K562 (cell line): ENCODE data around the gene LIMCH1. TPM values are rescaled to one million over a fixed set of nuclear protein-coding genes. Genes with fewer than 3 reads are reported as not detected.

Source experiments
- ATAC-seq: fragments of 200-7000 bp; cut with Tn5 transposase; 3 replicates; pipeline ENCODE4 v1.9.1; 2020; ENCODE audit warnings: moderate library complexity
- BruUV-seq: library from RNA; stranded (reverse); fragments of 400-500 nt; replicated peaks from 2 replicates; lab custom pipeline; 2021; lab: Mats Ljungman, UMichigan
- CTCF ChIA-PET: fragments of 300-600 bp; formaldehyde crosslinking; extraction: SDS; loops from one replicate; lab custom pipeline; 2021; ENCODE audit warnings: low intra/inter-chr PET ratio; lab: Yijun Ruan, JAX
- POLR2A ChIA-PET: fragments of 300-600, 350-650 bp; sonication (Branson Sonifier 250); formaldehyde crosslinking; extraction: SDS; loops from one replicate; lab custom pipeline; 2021; ENCODE audit warnings: antibody characterized with exemption, inconsistent platforms; lab: Yijun Ruan, JAX
- DNase-seq, 4 experiments: peaks; one replicate each; pipeline versions ENCODE4 v3.0.0 to v3.0.0-alpha.2; 2011 to 2018; ENCODE audit warnings: low spot score in 3 of 4, mixed read lengths in 3 of 4; ENCODE audit errors: extremely low read depth in 1 of 4
- FAIRE-seq: peaks from 2 replicates; lab custom pipeline; 2011; peaks lifted over from hg19 to GRCh38; lab: Jason Lieb, UNC
- H2AFZ ChIP-seq: 2 replicates; pipeline ENCODE4 v1.6.0; 2011; ENCODE audit warnings: low read depth, low read length, control low read depth, inconsistent platforms
- H3K27ac ChIP-seq: fragments of 200-600 bp; 3 replicates; pipeline ENCODE4 v1.8.0; 2011; ENCODE audit warnings: low read depth, mild to moderate bottlenecking, control low read depth, inconsistent platforms, low read length, moderate library complexity, mixed read lengths; ENCODE audit errors: extremely low read depth
- H3K27me3 ChIP-seq, 2 experiments: fragments of 300-600 bp in 1 of 2; 2 replicates in 1 of 2; 3 replicates in 1 of 2; pipeline versions ENCODE4 v1.6.0 to v1.8.0; 2011; ENCODE audit warnings: inconsistent platforms in 2 of 2, low read length in 2 of 2, mild to moderate bottlenecking in 1 of 2, mixed read lengths in 1 of 2, moderate library complexity in 1 of 2; ENCODE audit not compliant: control insufficient read depth in 2 of 2, insufficient read depth in 2 of 2
- H3K36me3 ChIP-seq: fragments of 300-600 bp; 3 replicates; pipeline ENCODE4 v1.8.0; 2011; ENCODE audit warnings: mild to moderate bottlenecking, low read length, inconsistent platforms; ENCODE audit not compliant: control insufficient read depth, insufficient read depth
- H3K4me1 ChIP-seq, 2 experiments: fragments of 200-600 bp in 1 of 2; replicated peaks in 1 of 2; 2 replicates in 1 of 2; 3 replicates in 1 of 2; pipeline versions ENCODE4 v1.5.1 to v1.8.0; 2011; ENCODE audit warnings: inconsistent platforms in 2 of 2, low read length in 2 of 2, mild to moderate bottlenecking in 1 of 2, mixed read lengths in 1 of 2, moderate library complexity in 1 of 2; ENCODE audit not compliant: control insufficient read depth in 2 of 2, insufficient read depth in 2 of 2
- H3K4me2 ChIP-seq: 2 replicates; pipeline ENCODE4 v1.6.1; 2011; ENCODE audit warnings: low read length, control low read depth, inconsistent platforms, mixed read lengths; ENCODE audit not compliant: insufficient read depth
- H3K4me3 ChIP-seq: fragments of 200-600 bp; sonication (generic), shearing (Covaris generic); 2 replicates; pipeline ENCODE4 v1.5.1; 2016; ENCODE audit warnings: control low read depth, inconsistent platforms
- H3K79me2 ChIP-seq: fragments of 200-600 bp; 3 replicates; pipeline ENCODE4 v1.8.0; 2011; ENCODE audit warnings: low read length, inconsistent platforms; ENCODE audit not compliant: control insufficient read depth, insufficient read depth
- H3K9ac ChIP-seq, 2 experiments: 2 replicates each; pipeline versions ENCODE4 v1.6.0 to v1.6.1; 2011; ENCODE audit warnings: low read depth in 2 of 2, low read length in 2 of 2, control low read depth in 1 of 2, inconsistent platforms in 1 of 2, mild to moderate bottlenecking in 1 of 2, mixed read lengths in 1 of 2; ENCODE audit not compliant: insufficient read depth in 1 of 2
- H3K9me1 ChIP-seq: one replicate; pipeline ENCODE4 v1.6.0; 2011; ENCODE audit warnings: inconsistent platforms, mild to moderate bottlenecking, low read length, moderate library complexity; ENCODE audit not compliant: control insufficient read depth, insufficient read depth
- H3K9me3 ChIP-seq: replicated peaks from 2 replicates; pipeline ENCODE4 v1.5.1; 2011; ENCODE audit warnings: low read depth, low read length, inconsistent platforms; ENCODE audit not compliant: control insufficient read depth, insufficient read depth
- H4K20me1 ChIP-seq: replicated peaks from 2 replicates; pipeline ENCODE4 v1.6.1; 2011; ENCODE audit warnings: low read length, inconsistent platforms, mixed read lengths; ENCODE audit not compliant: control insufficient read depth, insufficient read depth
- ASH1L ChIP-seq: fragments of 450-650 bp; IDR thresholded peaks from 2 replicates; pipeline ENCODE4 v1.6.1; 2018; ENCODE audit warnings: borderline replicate concordance, mild to moderate bottlenecking, low read depth; ENCODE audit not compliant: partially characterized antibody
- E2F3 ChIP-seq: fragments of 250-450 bp; sonication (Bioruptor Pico); IDR thresholded peaks from 2 replicates; pipeline ENCODE4 v1.4.0; 2020; ENCODE audit warnings: mild to moderate bottlenecking
- MEF2D ChIP-seq: conservative IDR thresholded peaks from 2 replicates; pipeline ENCODE4 v1.6.1; 2016; ENCODE audit warnings: low read depth, missing genetic modification characterization, missing compliant biosample characterization
- RB1 ChIP-seq: fragments of 450-650 bp; IDR thresholded peaks from 2 replicates; pipeline ENCODE4 v1.6.1; 2017; ENCODE audit warnings: low read depth, mild to moderate bottlenecking
- SMAD4 ChIP-seq: fragments of 250-450 bp; sonication (Bioruptor Pico); conservative IDR thresholded peaks from 2 replicates; pipeline ENCODE4 v1.8.0; 2021; ENCODE audit warnings: inconsistent platforms, mild to moderate bottlenecking, moderate library complexity
- ZNF699 ChIP-seq: fragments of 250-450 bp; sonication (Bioruptor Pico); IDR thresholded peaks from 2 replicates; pipeline ENCODE4 v1.8.0; 2021; ENCODE audit warnings: mild to moderate bottlenecking, moderate library complexity; ENCODE audit not compliant: insufficient replicate concordance
- WGBS: fragments of 100-300 bp; shearing (Covaris generic); methylation state at CpG from one replicate; pipeline ENCODE4 v1.1.6; 2016; ENCODE audit warnings: low coverage, mixed read lengths; ENCODE audit not compliant: insufficient coverage; ENCODE audit errors: missing lambda C conversion rate; 5-methylcytosine and 5-hydroxymethylcytosine counted together
- in situ Hi-C: fragments of 300-500 bp; cut with MboI; formaldehyde crosslinking; loops from 4 replicates; pipeline ENCODE4 v1.15.0; 2018; ENCODE audit warnings: inconsistent platforms, mixed read lengths
- intact Hi-C: fragments of 100-400 bp; cut with micrococcal nuclease; formaldehyde crosslinking; loops from 2 replicates; pipeline ENCODE4 v1.14.2; 2022
- polyA plus RNA-seq, 8 experiments: library from polyadenylated mRNA; depleted of rRNA in 4 of 8; stranded (reverse) in 5 of 8; unstranded in 3 of 8; fragments of >200 nt; fragmentation: Nextera tagmentation in 2 of 8; fragmentation: Illumina TruSeq in 1 of 8; extraction: Ambion mirVana in 2 of 8; extraction: Trizol in 1 of 8; gene quantifications; 2 replicates each; pipeline versions ENCODE4 v1.2.1 to v1.2.3, GENCODE V29; 2011 to 2014; ENCODE audit warnings: inconsistent platforms in 1 of 8, missing spikeins in 1 of 8
- total RNA-seq, 7 experiments: library from RNA; depleted of rRNA in 6 of 7; stranded (reverse); fragments of >200 nt in 6 of 7; fragmentation: Illumina TruSeq in 2 of 7; extraction: Trizol in 2 of 7; gene quantifications; 2 replicates each; pipeline versions ENCODE4 v1.2.1 to v1.2.3, GENCODE V29; 2011 to 2021; ENCODE audit warnings: low replicate concordance in 1 of 7
- TF ChIP-seq, protein P1 (sequence below): fragments of 450-650 bp; IDR thresholded peaks from 2 replicates; pipeline ENCODE4 v1.6.1; 2017; ENCODE audit warnings: mild to moderate bottlenecking, moderate library complexity
- TF ChIP-seq, protein P2 (sequence below): sonication (generic); formaldehyde crosslinking; IDR thresholded peaks from 2 replicates; pipeline ENCODE4 v1.8.0; 2022; ENCODE audit warnings: mild to moderate bottlenecking, missing genetic modification reagents
- TF ChIP-seq, protein P3 (sequence below), 2 experiments: fragments of 450-650 bp in 1 of 2; sonication (generic) in 1 of 2; formaldehyde crosslinking in 1 of 2; IDR thresholded peaks; 2 replicates each; pipeline versions ENCODE4 v1.7.1 to v1.9.0; 2016 to 2022; ENCODE audit warnings: inconsistent platforms in 1 of 2, mild to moderate bottlenecking in 1 of 2, missing genetic modification reagents in 1 of 2

LIMCH1 gene
- total and polyA plus RNA-seq, 9 of the 15 experiments (the other 6 are each of a cell fraction or from before 2014, with no cell fraction given), result 0.35 TPM; not detected in 8

DNA sequence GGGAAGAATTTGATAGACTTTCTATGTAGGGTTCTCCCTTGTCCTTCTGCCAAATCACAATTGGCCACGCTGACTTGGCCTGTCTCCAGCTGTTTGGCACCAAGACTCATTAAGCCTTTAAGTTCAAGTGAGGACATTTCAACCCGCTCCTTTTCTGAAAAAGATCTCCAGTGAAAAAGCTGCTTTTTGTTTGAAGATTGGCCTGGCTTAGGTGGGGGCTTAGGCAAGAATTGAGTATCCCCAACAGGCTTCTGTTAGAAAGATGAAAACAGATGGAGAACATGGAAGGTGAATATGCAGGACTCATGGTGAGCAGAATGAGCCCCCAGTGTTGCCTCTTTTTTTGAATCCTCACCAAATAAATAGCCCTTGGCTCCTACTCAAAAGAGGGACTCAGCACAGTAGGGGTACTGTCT, 28.5 kb upstream of the LIMCH1 start (continued):
- TF ChIP-seq ASH1L, result no peak
- TF ChIP-seq, all 486 proteins: peak for 0

DNA sequence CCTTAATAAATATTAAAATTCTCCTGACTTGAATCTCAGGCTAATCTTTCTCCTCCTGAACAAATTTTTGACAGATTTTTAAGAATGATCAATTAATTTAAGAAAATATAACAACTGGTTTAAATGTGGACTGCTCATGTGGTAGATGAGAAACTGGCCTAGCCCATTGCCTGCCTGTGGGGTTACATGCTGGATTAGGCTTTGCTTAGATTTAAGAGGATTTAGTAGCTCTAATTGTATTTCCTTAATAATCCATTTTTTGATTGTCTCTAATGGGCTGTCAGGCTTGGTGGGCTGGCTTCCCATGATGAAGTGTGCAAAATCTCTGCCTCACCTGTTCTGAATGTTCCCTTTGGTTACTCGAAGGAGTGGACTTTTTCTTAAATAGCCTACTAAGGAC, 27.8 kb upstream of the LIMCH1 start:
- Histone ChIP-seq H4K20me1 (no peaks in the 10 kb centered on the region), H2AFZ (no peak overlapping the region), H3K4me3 (no peak overlapping the region), H3K79me2 (no peaks in the 10 kb centered on the region), H3K9me1 (no peaks in the 10 kb centered on the region), H3K4me1 (no peaks in the 10 kb centered on the region), H3K27ac (no peak overlapping the region), H3K9ac (no peak overlapping the region), H3K27me3 (no peaks in the 10 kb centered on the region; a peak in 1 of 5 replicates), H3K9me3 (no peaks in the 10 kb centered on the region), H3K4me2 (no peak overlapping the region), H3K36me3 (no peaks in the 10 kb centered on the region)
- DNase-seq (no peak), ATAC-seq (no peak), FAIRE-seq (no peak)
- intact Hi-C loops (no loop called here), in situ Hi-C loops (no loop called here)
- BruUV-seq, result no TSS peak
- WGBS, result 0% methylated on average over 1 of the region's 1 CpG
- POLR2A ChIA-PET, result interaction anchor here (0.7 kb wide), 1 partner anchor 436 kb away, joined by 3 read pairs; no protein-coding TSS in a partner anchor
- CTCF ChIA-PET, result no interaction called here
- TF ChIP-seq MEF2D (tag), result no peak
- TF ChIP-seq, protein P1, sequence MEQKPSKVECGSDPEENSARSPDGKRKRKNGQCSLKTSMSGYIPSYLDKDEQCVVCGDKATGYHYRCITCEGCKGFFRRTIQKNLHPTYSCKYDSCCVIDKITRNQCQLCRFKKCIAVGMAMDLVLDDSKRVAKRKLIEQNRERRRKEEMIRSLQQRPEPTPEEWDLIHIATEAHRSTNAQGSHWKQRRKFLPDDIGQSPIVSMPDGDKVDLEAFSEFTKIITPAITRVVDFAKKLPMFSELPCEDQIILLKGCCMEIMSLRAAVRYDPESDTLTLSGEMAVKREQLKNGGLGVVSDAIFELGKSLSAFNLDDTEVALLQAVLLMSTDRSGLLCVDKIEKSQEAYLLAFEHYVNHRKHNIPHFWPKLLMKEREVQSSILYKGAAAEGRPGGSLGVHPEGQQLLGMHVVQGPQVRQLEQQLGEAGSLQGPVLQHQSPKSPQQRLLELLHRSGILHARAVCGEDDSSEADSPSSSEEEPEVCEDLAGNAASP, result no peak
- no peak for TF ChIP-seq ZNF699 (CRISPR knock-in tag)
- TF ChIP-seq, protein P2, sequence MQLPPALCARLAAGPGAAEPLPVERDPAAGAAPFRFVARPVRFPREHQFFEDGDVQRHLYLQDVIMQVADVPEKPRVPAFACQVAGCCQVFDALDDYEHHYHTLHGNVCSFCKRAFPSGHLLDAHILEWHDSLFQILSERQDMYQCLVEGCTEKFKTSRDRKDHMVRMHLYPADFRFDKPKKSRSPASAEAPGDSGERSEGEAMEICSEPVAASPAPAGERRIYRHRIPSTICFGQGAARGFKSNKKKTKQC (CRISPR knock-in tag), result no peak
- TF ChIP-seq, protein P3, sequence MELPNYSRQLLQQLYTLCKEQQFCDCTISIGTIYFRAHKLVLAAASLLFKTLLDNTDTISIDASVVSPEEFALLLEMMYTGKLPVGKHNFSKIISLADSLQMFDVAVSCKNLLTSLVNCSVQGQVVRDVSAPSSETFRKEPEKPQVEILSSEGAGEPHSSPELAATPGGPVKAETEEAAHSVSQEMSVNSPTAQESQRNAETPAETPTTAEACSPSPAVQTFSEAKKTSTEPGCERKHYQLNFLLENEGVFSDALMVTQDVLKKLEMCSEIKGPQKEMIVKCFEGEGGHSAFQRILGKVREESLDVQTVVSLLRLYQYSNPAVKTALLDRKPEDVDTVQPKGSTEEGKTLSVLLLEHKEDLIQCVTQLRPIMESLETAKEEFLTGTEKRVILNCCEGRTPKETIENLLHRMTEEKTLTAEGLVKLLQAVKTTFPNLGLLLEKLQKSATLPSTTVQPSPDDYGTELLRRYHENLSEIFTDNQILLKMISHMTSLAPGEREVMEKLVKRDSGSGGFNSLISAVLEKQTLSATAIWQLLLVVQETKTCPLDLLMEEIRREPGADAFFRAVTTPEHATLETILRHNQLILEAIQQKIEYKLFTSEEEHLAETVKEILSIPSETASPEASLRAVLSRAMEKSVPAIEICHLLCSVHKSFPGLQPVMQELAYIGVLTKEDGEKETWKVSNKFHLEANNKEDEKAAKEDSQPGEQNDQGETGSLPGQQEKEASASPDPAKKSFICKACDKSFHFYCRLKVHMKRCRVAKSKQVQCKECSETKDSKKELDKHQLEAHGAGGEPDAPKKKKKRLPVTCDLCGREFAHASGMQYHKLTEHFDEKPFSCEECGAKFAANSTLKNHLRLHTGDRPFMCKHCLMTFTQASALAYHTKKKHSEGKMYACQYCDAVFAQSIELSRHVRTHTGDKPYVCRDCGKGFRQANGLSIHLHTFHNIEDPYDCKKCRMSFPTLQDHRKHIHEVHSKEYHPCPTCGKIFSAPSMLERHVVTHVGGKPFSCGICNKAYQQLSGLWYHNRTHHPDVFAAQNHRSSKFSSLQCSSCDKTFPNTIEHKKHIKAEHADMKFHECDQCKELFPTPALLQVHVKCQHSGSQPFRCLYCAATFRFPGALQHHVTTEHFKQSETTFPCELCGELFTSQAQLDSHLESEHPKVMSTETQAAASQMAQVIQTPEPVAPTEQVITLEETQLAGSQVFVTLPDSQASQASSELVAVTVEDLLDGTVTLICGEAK (IDR thresholded peaks at IDR 0.05), result no peak
- TF ChIP-seq, protein P3 (CRISPR knock-in tag; IDR thresholded peaks at IDR 0.05), result no peak
- no peak for TF ChIP-seq SMAD4
- no peak for TF ChIP-seq RB1
- no peak for TF ChIP-seq E2F3
